Ovary (tissue), 9 donors: ENCODE results near the gene PTTG1IP2. TPM values are rescaled to one million over a fixed set of nuclear protein-coding genes. Genes with fewer than 3 reads are reported as not detected.

Experiments used
- DNase-seq, 5 donors: peaks; one replicate each; pipeline ENCODE4 v3.0.0-alpha.2; 2019 to 2020
- H3K27ac ChIP-seq, 2 donors: fragments of 200-600 bp; one replicate each; pipeline versions ENCODE4 v1.5.1 to v1.8.0; 2019 to 2022
- H3K27me3 ChIP-seq: fragments of 200-600 bp; one replicate; pipeline ENCODE4 v1.8.0; 2022
- H3K36me3 ChIP-seq: fragments of 200-600 bp; sonication (generic); one replicate; pipeline ENCODE4 v1.5.1; 2019
- H3K4me1 ChIP-seq: one replicate; pipeline ENCODE4 v1.8.1; 2013; ENCODE audit warnings: mild to moderate bottlenecking, moderate library complexity; ENCODE audit not compliant: insufficient read depth
- H3K4me3 ChIP-seq: fragments of 200-600 bp; sonication (generic); one replicate; pipeline ENCODE4 v1.5.1; 2017
- H3K9me3 ChIP-seq, 2 donors: fragments of 200-600 bp in 1 of 2; sonication (generic) in 1 of 2; one replicate each; pipeline versions ENCODE4 v1.5.1 to v1.8.1; 2013 to 2019; ENCODE audit warnings: mild to moderate bottlenecking in 1 of 2, moderate library complexity in 1 of 2
- EP300 ChIP-seq: sonication (generic); formaldehyde crosslinking; IDR thresholded peaks from one replicate; pipeline ENCODE4 v1.6.1; 2017; ENCODE audit warnings: antibody characterized with exemption
- POLR2A ChIP-seq: fragments of 450-650 bp; IDR thresholded peaks from one replicate; pipeline ENCODE4 v1.6.1; 2017; ENCODE audit warnings: antibody characterized with exemption, mild to moderate bottlenecking, moderate library complexity
- WGBS, 3 donors: extraction: QIAGEN DNeasy Blood & Tissue Kit in 1 of 3; methylation state at CpG; one replicate each; pipeline versions ENCODE4 v1.1.5 to v1.1.7; 2013 to 2017; 5-methylcytosine and 5-hydroxymethylcytosine counted together
- intact Hi-C, 4 donors: fragments of 100-400 bp; cut with DNase I; formaldehyde crosslinking; loops; one replicate each; pipeline versions ENCODE4 v1.11.0 to v1.15.1; 2022 to 2023
- polyA plus RNA-seq, 2 donors: library from polyadenylated mRNA; stranded (reverse); fragments of 200-250 nt in 1 of 2; fragments of 350-450 nt in 1 of 2; fragmentation: Illumina TruSeq in 1 of 2; extraction: RNeasy Lipid Tissue Mini Kit (QIAGEN cat#74804) in 1 of 2; gene quantifications; one replicate each; pipeline ENCODE4 v1.2.3, GENCODE V29; 2013 to 2014
- total RNA-seq, 7 donors: library from RNA; depleted of rRNA in 2 of 7; stranded (reverse); fragments of >200 nt in 2 of 7; fragmentation: NEBNext Ultra II Directional in 3 of 7; extraction: Animal tissue kit (Norgen Biotek cat#: 25700) in 3 of 7; gene quantifications; one replicate each; pipeline versions ENCODE4 v1.1.0 to v1.2.4, GENCODE V29; 2016 to 2023
- TF ChIP-seq, protein P1 (sequence below), 3 donors: fragments of 450-650 bp in 2 of 3; fragments of 200-600 bp in 1 of 3; IDR thresholded peaks; one replicate each; pipeline versions ENCODE4 v1.5.1 to v1.8.0; 2016 to 2022; ENCODE audit warnings: antibody characterized with exemption in 3 of 3, mild to moderate bottlenecking in 1 of 3
- donor health status: DM: no; HTN: no; CAD: no; lungs with moderate emphysema.
- donor health status: DM: no; HTN: no; CAD: no.
- donor health status: Bipolar disorder and iron deficiency.
- donor health status: DM: yes; HTN: yes; CAD: no.
- donor health status: DM: no; HTN: no; CAD: no.
- donor health status: DM: yes; HTN: yes; CAD: no.

Gene PTTG1IP2
- total and polyA plus RNA-seq, 9 donors, result not detected

GRCh38 chr7:90446137-90446899 is 23.1 kb upstream of the PTTG1IP2 start:
- intact Hi-C loops, result no loop called here
- Histone ChIP-seq H3K4me3 (no peak overlapping the region), H3K27me3 (no peaks in the 10 kb centered on the region), H3K9me3 (no peaks in the 10 kb centered on the region), H3K4me1 (no peaks in the 10 kb centered on the region), H3K36me3 (no peaks in the 10 kb centered on the region), H3K27ac (no peak overlapping the region)
- 59 to 63% (median 61%) methylated on average over 4 of the region's 4 CpGs for WGBS, 3 donors
- DNase-seq, result no peak
- TF ChIP-seq EP300 (no peak), POLR2A (no peak)
- TF ChIP-seq, protein P1, sequence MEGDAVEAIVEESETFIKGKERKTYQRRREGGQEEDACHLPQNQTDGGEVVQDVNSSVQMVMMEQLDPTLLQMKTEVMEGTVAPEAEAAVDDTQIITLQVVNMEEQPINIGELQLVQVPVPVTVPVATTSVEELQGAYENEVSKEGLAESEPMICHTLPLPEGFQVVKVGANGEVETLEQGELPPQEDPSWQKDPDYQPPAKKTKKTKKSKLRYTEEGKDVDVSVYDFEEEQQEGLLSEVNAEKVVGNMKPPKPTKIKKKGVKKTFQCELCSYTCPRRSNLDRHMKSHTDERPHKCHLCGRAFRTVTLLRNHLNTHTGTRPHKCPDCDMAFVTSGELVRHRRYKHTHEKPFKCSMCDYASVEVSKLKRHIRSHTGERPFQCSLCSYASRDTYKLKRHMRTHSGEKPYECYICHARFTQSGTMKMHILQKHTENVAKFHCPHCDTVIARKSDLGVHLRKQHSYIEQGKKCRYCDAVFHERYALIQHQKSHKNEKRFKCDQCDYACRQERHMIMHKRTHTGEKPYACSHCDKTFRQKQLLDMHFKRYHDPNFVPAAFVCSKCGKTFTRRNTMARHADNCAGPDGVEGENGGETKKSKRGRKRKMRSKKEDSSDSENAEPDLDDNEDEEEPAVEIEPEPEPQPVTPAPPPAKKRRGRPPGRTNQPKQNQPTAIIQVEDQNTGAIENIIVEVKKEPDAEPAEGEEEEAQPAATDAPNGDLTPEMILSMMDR (IDR thresholded peaks at IDR 0.05), result no peak

DNA sequence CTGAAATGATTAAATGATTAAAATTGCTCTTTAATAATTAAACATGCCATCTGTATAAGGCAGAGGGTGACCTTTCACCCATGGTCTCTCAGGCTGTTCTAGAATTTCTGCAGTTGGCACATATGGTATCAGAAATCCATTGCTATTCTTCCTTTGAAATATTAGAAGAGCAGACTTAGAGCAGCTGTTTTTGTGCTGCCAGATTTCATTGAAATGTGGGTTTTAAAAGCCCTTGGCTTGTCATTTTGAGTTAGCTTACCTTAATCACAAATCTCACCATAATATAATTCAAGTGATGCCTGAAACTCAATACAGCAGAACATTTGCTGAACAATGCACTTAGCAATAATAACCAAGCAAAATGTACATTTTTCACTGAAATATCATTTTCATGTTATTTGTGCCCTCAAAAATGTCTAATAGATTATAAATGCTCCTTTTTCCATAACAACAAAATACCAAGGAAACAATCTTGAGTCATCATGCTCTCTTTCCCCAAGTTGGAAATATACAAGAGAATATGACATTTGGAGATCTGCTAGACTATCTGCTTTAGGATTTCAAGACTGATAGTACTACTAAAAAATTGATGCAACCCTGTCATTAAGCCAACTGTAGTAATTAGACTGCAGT is 16.1 kb upstream of the PTTG1IP2 start:
- H3K36me3 ChIP-seq, result no peaks in the 10 kb centered on the region
- peaks cover 7% of the 10 kb centered on the region for H3K4me1 ChIP-seq
- TF ChIP-seq, protein P1 (IDR thresholded peaks at IDR 0.05), result no peak
- no peak for TF ChIP-seq EP300
- no peak for TF ChIP-seq POLR2A
- intact Hi-C loops, result no loop called here
- no peaks in the 10 kb centered on the region for H3K27me3 ChIP-seq
- no peak overlapping the region for H3K4me3 ChIP-seq
- no peak overlapping the region for H3K27ac ChIP-seq
- no peak for DNase-seq
- H3K9me3 ChIP-seq, result no peaks in the 10 kb centered on the region

- no peak overlapping the region for H3K27ac ChIP-seq
- TF ChIP-seq POLR2A (no peak), EP300 (no peak)
- TF ChIP-seq, protein P1 (IDR thresholded peaks at IDR 0.05), result no peak
- WGBS, 3 donors, result 1 to 15% (median 8%) methylated on average over 1 of the region's 1 CpG
- no peaks in the 10 kb centered on the region for H3K36me3 ChIP-seq
- no peak for DNase-seq
- H3K4me3 ChIP-seq, result no peak overlapping the region
- H3K4me1 ChIP-seq, result peaks cover 7% of the 10 kb centered on the region
- H3K9me3 ChIP-seq, result no peaks in the 10 kb centered on the region
- intact Hi-C loops, result no loop called here
- H3K27me3 ChIP-seq, result no peaks in the 10 kb centered on the region
These were observed 15.5 kb upstream of the PTTG1IP2 start for GRCh38 chr7:90453931-90454330.

DNA sequence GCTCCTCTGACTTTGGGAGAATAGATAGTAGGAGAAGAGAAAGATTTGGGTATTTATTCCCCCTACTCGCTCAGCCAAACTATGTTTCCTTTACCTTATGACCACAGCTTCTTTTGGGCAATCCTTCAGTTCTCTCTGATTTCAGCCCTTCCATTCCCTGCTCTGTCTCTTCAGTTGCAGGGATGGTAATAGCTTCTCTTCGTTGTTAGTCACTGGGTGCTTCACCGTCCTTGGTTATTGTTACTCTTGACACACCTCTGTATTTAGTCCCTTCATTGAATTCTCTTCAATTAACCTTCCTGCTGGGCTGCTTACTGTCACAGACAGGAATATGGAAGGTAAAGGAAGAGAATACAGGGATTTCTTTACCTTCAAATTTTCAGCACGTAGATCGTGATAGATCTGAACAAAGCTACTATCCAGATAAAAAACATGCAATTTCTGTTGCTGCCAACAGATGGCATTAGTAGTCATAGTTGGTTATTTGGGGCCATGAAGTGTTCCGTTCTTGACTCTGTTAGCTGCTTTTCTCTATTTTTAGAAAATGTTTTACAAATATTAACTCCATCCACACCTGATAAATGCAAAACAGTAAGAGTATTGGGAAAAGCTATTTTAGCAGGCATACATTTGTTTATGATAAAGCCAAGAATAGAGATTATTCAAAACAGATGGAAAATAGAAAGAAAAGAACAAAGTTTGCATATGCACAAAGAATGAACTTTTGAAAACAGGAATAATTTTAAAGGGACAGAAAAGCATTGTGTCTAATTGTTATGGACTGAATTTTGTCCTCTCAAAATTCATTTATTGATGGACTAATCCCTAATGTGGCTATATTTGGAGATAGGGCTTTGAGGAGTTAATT is 14.0 kb upstream of the PTTG1IP2 start:
- 14 to 23% (median 18%) methylated on average over 6 of the region's 6 CpGs for WGBS, 3 donors
- TF ChIP-seq, protein P1 (IDR thresholded peaks at IDR 0.05), result peak in 2 of 3 donors; percentile 59 to 62
- TF ChIP-seq EP300, result no peak
- H3K4me3 ChIP-seq, result no peak overlapping the region
- no peak overlapping the region for H3K27ac ChIP-seq
- peaks cover 7% of the 10 kb centered on the region for H3K4me1 ChIP-seq
- no peak for DNase-seq
- intact Hi-C loops, result no loop called here
- H3K36me3 ChIP-seq, result no peaks in the 10 kb centered on the region
- H3K9me3 ChIP-seq, result no peaks in the 10 kb centered on the region
- no peaks in the 10 kb centered on the region for H3K27me3 ChIP-seq
